SU-DHL-6 (cell line): Measurements from ENCODE around the gene TSPAN18.

Experiments used
- H2AFZ ChIP-seq: fragments of 200-600 bp; sonication (generic); 2 replicates; pipeline ENCODE4 v1.6.1; 2014; ENCODE audit warnings: low read depth, mild to moderate bottlenecking, moderate library complexity, mixed read lengths, antibody characterized with exemption, low read length; ENCODE audit not compliant: severe bottlenecking
- H3F3A ChIP-seq: fragments of 200-600 bp; shearing (Covaris generic); 2 replicates; pipeline ENCODE4 v1.6.0; 2016; ENCODE audit warnings: antibody characterized with exemption, mild to moderate bottlenecking; ENCODE audit not compliant: insufficient read depth
- H3K27ac ChIP-seq: fragments of 200-600 bp; sonication (generic); 2 replicates; pipeline ENCODE4 v1.5.1; 2016; ENCODE audit warnings: low read depth, mild to moderate bottlenecking, low read length, moderate library complexity, mixed read lengths
- H3K27me3 ChIP-seq: fragments of 200-600 bp; sonication (generic), shearing (Covaris generic); 2 replicates; pipeline ENCODE4 v1.6.0; 2014; ENCODE audit warnings: mild to moderate bottlenecking, low read length
- H3K36me3 ChIP-seq: fragments of 200-600 bp; sonication (generic); 2 replicates; pipeline ENCODE4 v1.6.1; 2014; ENCODE audit warnings: mild to moderate bottlenecking, low read length, mixed read lengths
- H3K4me2 ChIP-seq: fragments of 300-600, 200-600 bp; shearing (Covaris generic), sonication (generic); 2 replicates; pipeline ENCODE4 v1.6.0; 2014; ENCODE audit warnings: low read length, low read depth, mild to moderate bottlenecking; ENCODE audit not compliant: poor library complexity, severe bottlenecking
- H3K4me3 ChIP-seq: fragments of 200-600 bp; sonication (generic); 2 replicates; pipeline ENCODE4 v1.5.1; 2014; ENCODE audit warnings: antibody characterized with exemption, low read length, mild to moderate bottlenecking, mixed read lengths; ENCODE audit not compliant: insufficient read depth, poor library complexity, severe bottlenecking
- H3K79me2 ChIP-seq: fragments of 200-600 bp; sonication (generic); 2 replicates; pipeline ENCODE4 v1.6.1; 2014; ENCODE audit warnings: mild to moderate bottlenecking, low read length, moderate library complexity; ENCODE audit not compliant: insufficient read depth
- H3K9ac ChIP-seq: fragments of 200-600 bp; sonication (generic); 2 replicates; pipeline ENCODE4 v1.7.0; 2014; ENCODE audit warnings: mild to moderate bottlenecking, low read length
- H3K9me2 ChIP-seq: fragments of 200-600 bp; sonication (generic); replicated peaks from 2 replicates; pipeline ENCODE4 v1.6.1; 2014; ENCODE audit warnings: low read length; ENCODE audit not compliant: insufficient read depth
- H3K9me3 ChIP-seq: fragments of 200-600 bp; sonication (generic); 2 replicates; pipeline ENCODE4 v1.6.1; 2014; ENCODE audit warnings: low read length, mixed read lengths; ENCODE audit not compliant: insufficient read depth
- H4K20me1 ChIP-seq: fragments of 200-600 bp; sonication (generic); 2 replicates; pipeline ENCODE4 v1.6.1; 2014; ENCODE audit warnings: low read depth, mild to moderate bottlenecking, antibody characterized with exemption, low read length, moderate library complexity, mixed read lengths
- EZH2phosphoT487 ChIP-seq: fragments of 200-600 bp; sonication (generic), shearing (Covaris generic); conservative IDR thresholded peaks from 2 replicates; pipeline ENCODE4 v1.6.1; 2018; ENCODE audit warnings: mild to moderate bottlenecking, antibody characterized with exemption, low read length, moderate library complexity, mixed read lengths
- TF ChIP-seq, protein P1 (sequence below): fragments of 200-600 bp; sonication (generic); IDR thresholded peaks from one replicate; pipeline ENCODE4 v1.5.1; 2017; ENCODE audit warnings: antibody characterized with exemption, mild to moderate bottlenecking, low read length, moderate library complexity; ENCODE audit not compliant: insufficient read depth, poor library complexity, severe bottlenecking

TSPAN18 gene

DNA sequence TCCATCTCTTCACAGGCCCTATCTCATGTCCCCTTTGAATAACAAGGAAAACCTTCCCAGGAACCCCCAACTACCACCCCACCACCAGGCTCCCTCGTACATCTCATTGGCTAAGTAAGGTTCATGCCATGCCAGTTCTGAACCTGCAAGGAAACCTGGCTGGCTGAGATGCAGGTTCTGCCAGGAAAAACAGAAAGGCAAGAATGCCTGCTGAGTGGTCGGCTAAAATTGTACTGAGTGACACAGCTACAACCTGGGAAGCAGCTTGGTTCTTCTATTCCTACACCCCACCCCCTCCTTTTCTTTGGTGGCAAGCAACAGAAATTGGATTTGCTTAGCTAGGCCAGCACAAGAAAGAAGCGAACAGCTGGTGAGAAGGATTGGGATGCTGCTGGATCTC lies 36.1 kb upstream of the TSPAN18 start:
- H3K4me3 ChIP-seq: no peak overlapping the region
- no peak overlapping the region for H2AFZ ChIP-seq
- H3K9ac ChIP-seq: no peak overlapping the region
- no peak overlapping the region for H3K27ac ChIP-seq
- H3K36me3 ChIP-seq: no peaks in the 10 kb centered on the region
- no peaks in the 10 kb centered on the region for H3K9me2 ChIP-seq
- H3F3A ChIP-seq: no peaks in the 10 kb centered on the region
- no peaks in the 10 kb centered on the region for H3K9me3 ChIP-seq
- H3K4me2 ChIP-seq: no peak overlapping the region
- no peaks in the 10 kb centered on the region for H3K79me2 ChIP-seq
- TF ChIP-seq EZH2phosphoT487: no peak
- TF ChIP-seq, protein P1, sequence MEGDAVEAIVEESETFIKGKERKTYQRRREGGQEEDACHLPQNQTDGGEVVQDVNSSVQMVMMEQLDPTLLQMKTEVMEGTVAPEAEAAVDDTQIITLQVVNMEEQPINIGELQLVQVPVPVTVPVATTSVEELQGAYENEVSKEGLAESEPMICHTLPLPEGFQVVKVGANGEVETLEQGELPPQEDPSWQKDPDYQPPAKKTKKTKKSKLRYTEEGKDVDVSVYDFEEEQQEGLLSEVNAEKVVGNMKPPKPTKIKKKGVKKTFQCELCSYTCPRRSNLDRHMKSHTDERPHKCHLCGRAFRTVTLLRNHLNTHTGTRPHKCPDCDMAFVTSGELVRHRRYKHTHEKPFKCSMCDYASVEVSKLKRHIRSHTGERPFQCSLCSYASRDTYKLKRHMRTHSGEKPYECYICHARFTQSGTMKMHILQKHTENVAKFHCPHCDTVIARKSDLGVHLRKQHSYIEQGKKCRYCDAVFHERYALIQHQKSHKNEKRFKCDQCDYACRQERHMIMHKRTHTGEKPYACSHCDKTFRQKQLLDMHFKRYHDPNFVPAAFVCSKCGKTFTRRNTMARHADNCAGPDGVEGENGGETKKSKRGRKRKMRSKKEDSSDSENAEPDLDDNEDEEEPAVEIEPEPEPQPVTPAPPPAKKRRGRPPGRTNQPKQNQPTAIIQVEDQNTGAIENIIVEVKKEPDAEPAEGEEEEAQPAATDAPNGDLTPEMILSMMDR: no peak
- H4K20me1 ChIP-seq: no peaks in the 10 kb centered on the region
- no peaks in the 10 kb centered on the region for H3K27me3 ChIP-seq

DNA sequence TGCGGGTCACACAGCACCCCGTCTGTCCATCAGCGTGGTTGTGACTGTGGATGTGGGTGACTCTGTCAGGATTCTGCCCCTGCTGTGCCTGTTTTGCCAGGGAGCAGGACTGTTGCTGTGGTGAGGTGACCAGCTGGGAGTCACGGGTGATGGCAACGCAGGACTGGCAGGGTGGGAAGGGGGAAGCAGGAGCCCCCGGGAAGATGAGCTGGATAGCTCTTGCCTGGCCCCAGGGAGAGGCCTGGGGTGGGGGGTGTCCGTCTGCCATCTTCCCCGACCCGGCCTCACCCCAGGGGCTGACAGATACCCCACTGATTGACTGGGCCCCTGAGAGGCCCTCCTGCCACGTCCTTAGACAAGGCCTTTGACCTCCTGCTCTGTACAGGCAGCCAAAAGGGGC lies 34.3 kb upstream of the TSPAN18 start:
- H3K9me2 ChIP-seq: no peaks in the 10 kb centered on the region
- no peaks in the 10 kb centered on the region for H3K79me2 ChIP-seq
- no peaks in the 10 kb centered on the region for H4K20me1 ChIP-seq
- TF ChIP-seq EZH2phosphoT487: no peak
- TF ChIP-seq, protein P1: no peak
- no peaks in the 10 kb centered on the region for H3K9me3 ChIP-seq
- H3K4me2 ChIP-seq: no peak overlapping the region
- H3K9ac ChIP-seq: no peak overlapping the region
- H3K27ac ChIP-seq: no peak overlapping the region
- no peaks in the 10 kb centered on the region for H3K27me3 ChIP-seq
- no peak overlapping the region for H2AFZ ChIP-seq
- H3K4me3 ChIP-seq: no peak overlapping the region
- H3K36me3 ChIP-seq: no peaks in the 10 kb centered on the region
- no peaks in the 10 kb centered on the region for H3F3A ChIP-seq

GRCh38 chr11:44693654-44694119 lies 33.1 kb upstream of the TSPAN18 start:
- Histone ChIP-seq H3K79me2 (no peaks in the 10 kb centered on the region), H3K4me2 (no peak overlapping the region), H2AFZ (no peak overlapping the region), H3K27me3 (no peaks in the 10 kb centered on the region), H3K36me3 (no peaks in the 10 kb centered on the region), H3K4me3 (no peak overlapping the region), H4K20me1 (no peaks in the 10 kb centered on the region), H3K9ac (no peak overlapping the region), H3F3A (no peaks in the 10 kb centered on the region), H3K9me2 (no peaks in the 10 kb centered on the region), H3K9me3 (no peaks in the 10 kb centered on the region), H3K27ac (no peak overlapping the region)
- TF ChIP-seq, protein P1: no peak
- no peak for TF ChIP-seq EZH2phosphoT487
